ENCODE measurements around the gene P4HB. TPM values are rescaled to one million over a fixed set of nuclear protein-coding genes. Genes with fewer than 3 reads are reported as not detected.

The P4HB gene
- total and polyA plus RNA-seq, 10 of the 15 experiments (the other 5 are each of a cell fraction or from before 2014, with no cell fraction given), result 4.7 to 549 (median 361) TPM

DNA sequence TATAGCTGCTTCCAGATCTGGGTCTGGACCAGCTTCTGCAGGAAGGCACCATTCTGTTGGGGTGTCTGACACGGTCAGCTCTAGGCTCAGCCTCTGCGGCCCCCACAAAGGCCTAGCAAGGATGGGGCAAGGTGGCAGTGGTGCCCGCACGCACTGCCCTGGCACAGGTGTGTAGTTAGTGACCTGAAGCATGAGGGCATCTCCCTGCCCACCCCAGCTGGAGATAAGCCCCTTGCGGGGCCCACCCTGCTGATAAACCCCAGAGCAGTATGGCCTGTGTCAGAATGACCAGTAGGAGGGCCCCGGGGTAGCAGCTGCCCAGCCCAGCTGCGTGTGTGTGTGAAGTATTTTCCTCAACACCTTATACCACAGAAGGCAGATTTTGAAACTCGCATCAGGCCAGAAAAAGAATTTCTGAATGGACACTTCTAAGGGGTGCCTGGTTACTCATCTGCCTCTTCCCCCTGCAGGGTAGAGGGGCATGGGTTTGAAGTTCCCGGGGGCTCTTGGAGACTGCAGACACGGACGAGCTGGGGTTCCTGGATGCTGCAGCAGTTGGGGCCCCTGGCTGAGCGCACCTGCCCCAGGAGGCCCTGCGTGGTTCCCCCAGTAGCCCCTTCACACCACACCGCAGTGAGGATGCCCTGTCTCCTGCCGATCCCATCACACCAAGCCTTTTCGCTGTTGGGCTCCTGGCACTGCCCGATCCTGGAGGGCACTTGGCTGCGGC lies 6.3 kb upstream of the P4HB start (continued):
- TF ChIP-seq E4F1 (IDR thresholded peaks at IDR 0.05; ENCODE audit: borderline replicate concordance, partially characterized antibody) (no peak), NFIC (IDR thresholded peaks at IDR 0.05; ENCODE audit: low read depth, low read length) (0 out of 2 replicates have a peak, but pooled peaks have one; percentile 15), CBX5 (IDR thresholded peaks at IDR 0.05; ENCODE audit: low read depth) (no peak), HCFC1 (IDR thresholded peaks at IDR 0.05; ENCODE audit: low read length) (no peak), MLLT1 (IDR thresholded peaks at IDR 0.05) (no peak), CHD4 (IDR thresholded peaks at IDR 0.05) (no peak), SPI1 (IDR thresholded peaks at IDR 0.05; ENCODE audit: borderline replicate concordance, insufficient read depth, low read depth, low read length) (no peak), SIN3A (IDR thresholded peaks at IDR 0.05; ENCODE audit: low read depth, low read length) (no peak), ZBED1 (IDR thresholded peaks at IDR 0.05; ENCODE audit: borderline replicate concordance) (0 out of 2 replicates have a peak, but pooled peaks have one; percentile 18), PRDM15 (CRISPR knock-in tag; IDR thresholded peaks at IDR 0.05) (no peak), SUPT20H (IDR thresholded peaks at IDR 0.05; ENCODE audit: borderline replicate concordance, control insufficient read depth, low read depth, low read length) (no peak), SMAD1 (IDR thresholded peaks at IDR 0.05; ENCODE audit: low read depth, partially characterized antibody) (no peak), CREB1 (IDR thresholded peaks at IDR 0.05; ENCODE audit: low read depth) (0 out of 2 replicates have a peak, but pooled peaks have one; percentile 19), BCLAF1 (IDR thresholded peaks at IDR 0.05) (no peak), YY1 (IDR thresholded peaks at IDR 0.05; ENCODE audit: low read depth, low read length) (no peak), PAX8 (IDR thresholded peaks at IDR 0.05) (no peak)
- TF ChIP-seq, protein P1, sequence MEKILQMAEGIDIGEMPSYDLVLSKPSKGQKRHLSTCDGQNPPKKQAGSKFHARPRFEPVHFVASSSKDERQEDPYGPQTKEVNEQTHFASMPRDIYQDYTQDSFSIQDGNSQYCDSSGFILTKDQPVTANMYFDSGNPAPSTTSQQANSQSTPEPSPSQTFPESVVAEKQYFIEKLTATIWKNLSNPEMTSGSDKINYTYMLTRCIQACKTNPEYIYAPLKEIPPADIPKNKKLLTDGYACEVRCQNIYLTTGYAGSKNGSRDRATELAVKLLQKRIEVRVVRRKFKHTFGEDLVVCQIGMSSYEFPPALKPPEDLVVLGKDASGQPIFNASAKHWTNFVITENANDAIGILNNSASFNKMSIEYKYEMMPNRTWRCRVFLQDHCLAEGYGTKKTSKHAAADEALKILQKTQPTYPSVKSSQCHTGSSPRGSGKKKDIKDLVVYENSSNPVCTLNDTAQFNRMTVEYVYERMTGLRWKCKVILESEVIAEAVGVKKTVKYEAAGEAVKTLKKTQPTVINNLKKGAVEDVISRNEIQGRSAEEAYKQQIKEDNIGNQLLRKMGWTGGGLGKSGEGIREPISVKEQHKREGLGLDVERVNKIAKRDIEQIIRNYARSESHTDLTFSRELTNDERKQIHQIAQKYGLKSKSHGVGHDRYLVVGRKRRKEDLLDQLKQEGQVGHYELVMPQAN (conservative IDR thresholded peaks at IDR 0.05), result no peak
